Stimulated activated CD4-positive, alpha-beta T cell treated with anti-CD3 and anti-CD28 coated beads, Interleukin-4, amount 100 ng/mL, for 1 hour (primary cell): ENCODE results near the gene PDE4D.

Experiments
- DNase-seq: peaks from one replicate; pipeline ENCODE4 v3.0.0-alpha.2; 2020

Gene PDE4D

GRCh38 chr5:59732301-59732700 is 161.2 kb downstream of the PDE4D start:
- DNase-seq: no peak

- no peak for DNase-seq
Measured at GRCh38 chr5:59731809-59732208, 161.7 kb downstream of the PDE4D start.

- DNase-seq: no peak
Measured at GRCh38 chr5:59729820-59730219, 163.7 kb downstream of the PDE4D start.

GRCh38 chr5:59729357-59729756 is 164.2 kb downstream of the PDE4D start:
- no peak for DNase-seq

GRCh38 chr5:59728356-59728755 is 165.2 kb downstream of the PDE4D start:
- DNase-seq: no peak

GRCh38 chr5:59727186-59727585 is 166.3 kb downstream of the PDE4D start:
- DNase-seq: no peak

GRCh38 chr5:59725392-59725767 is 168.1 kb downstream of the PDE4D start:
- no peak for DNase-seq

GRCh38 chr5:59724482-59725391 is 168.8 kb downstream of the PDE4D start:
- no peak for DNase-seq

- no peak for DNase-seq
Measured at GRCh38 chr5:59722874-59723273, 170.7 kb downstream of the PDE4D start.

GRCh38 chr5:59721741-59722140 is 171.8 kb downstream of the PDE4D start:
- no peak for DNase-seq

GRCh38 chr5:59720063-59720462 is 173.5 kb downstream of the PDE4D start:
- DNase-seq: no peak

- no peak for DNase-seq
Measured at GRCh38 chr5:59716966-59717500, 176.5 kb downstream of the PDE4D start.

GRCh38 chr5:59716029-59716428 is 177.5 kb downstream of the PDE4D start:
- no peak for DNase-seq

- DNase-seq: no peak
Measured at GRCh38 chr5:59715228-59715627, 178.3 kb downstream of the PDE4D start.

GRCh38 chr5:59713498-59713844 is 180.1 kb downstream of the PDE4D start:
- DNase-seq: no peak

- DNase-seq: no peak
Measured at GRCh38 chr5:59712836-59713497, 180.6 kb downstream of the PDE4D start.

GRCh38 chr5:59711310-59711709 is 182.2 kb downstream of the PDE4D start:
- DNase-seq: no peak

- no peak for DNase-seq
Measured at GRCh38 chr5:59709846-59710245, 183.7 kb downstream of the PDE4D start.

GRCh38 chr5:59709346-59709821 is 184.1 kb downstream of the PDE4D start:
- no peak for DNase-seq

GRCh38 chr5:59704936-59705335 is 188.6 kb downstream of the PDE4D start:
- DNase-seq: no peak

- no peak for DNase-seq
Measured at GRCh38 chr5:59703789-59704188, 189.7 kb downstream of the PDE4D start.

GRCh38 chr5:59698207-59699178 is 195.0 kb downstream of the PDE4D start:
- no peak for DNase-seq

GRCh38 chr5:59694411-59694810 is 199.1 kb downstream of the PDE4D start:
- DNase-seq: no peak
